Hepatocyte (in vitro differentiated cells): ENCODE results near the gene TENM4. TPM values are rescaled to one million over a fixed set of nuclear protein-coding genes. Genes with fewer than 3 reads are reported as not detected.
A peak's percentile ranks its signal among the peaks of the same experiment; 100 is the strongest.

Source experiments
- DNase-seq: peaks from one replicate; pipeline ENCODE4 v3.0.0-alpha.2; 2016; ENCODE audit warnings: low spot score
- H2AFZ ChIP-seq: fragments of 200-600 bp; sonication (generic); 2 replicates; pipeline ENCODE4 v1.6.0; 2016; ENCODE audit warnings: antibody characterized with exemption, mild to moderate bottlenecking
- H3K27ac ChIP-seq: fragments of 200-600 bp; sonication (generic); 2 replicates; pipeline ENCODE4 v1.5.1; 2016; ENCODE audit warnings: mild to moderate bottlenecking
- H3K27me3 ChIP-seq: fragments of 200-600 bp; sonication (generic); 2 replicates; pipeline ENCODE4 v1.6.1; 2016
- H3K36me3 ChIP-seq: fragments of 200-600 bp; sonication (generic); replicated peaks from 2 replicates; pipeline ENCODE4 v1.5.1; 2016; ENCODE audit warnings: low read depth; ENCODE audit not compliant: insufficient read depth
- H3K4me1 ChIP-seq: fragments of 200-600 bp; sonication (generic); 2 replicates; pipeline ENCODE4 v1.5.1; 2016; ENCODE audit warnings: mild to moderate bottlenecking, moderate library complexity; ENCODE audit not compliant: insufficient read depth
- H3K4me2 ChIP-seq: fragments of 200-600 bp; sonication (generic); 2 replicates; pipeline ENCODE4 v1.6.0; 2016
- H3K4me3 ChIP-seq: fragments of 200-600 bp; sonication (generic); 2 replicates; pipeline ENCODE4 v1.5.1; 2016; ENCODE audit warnings: mild to moderate bottlenecking
- H3K79me2 ChIP-seq: fragments of 200-600 bp; sonication (generic); 2 replicates; pipeline ENCODE4 v1.6.0; 2017; ENCODE audit warnings: mild to moderate bottlenecking
- H3K9me2 ChIP-seq: fragments of 200-600 bp; sonication (generic); replicated peaks from 2 replicates; pipeline ENCODE4 v1.6.0; 2017; ENCODE audit warnings: mild to moderate bottlenecking; ENCODE audit not compliant: insufficient read depth
- H3K9me3 ChIP-seq: fragments of 200-600 bp; sonication (generic); 2 replicates; pipeline ENCODE4 v1.5.1; 2016; ENCODE audit warnings: low read depth, mild to moderate bottlenecking
- H4K20me1 ChIP-seq: fragments of 200-600 bp; sonication (generic); 2 replicates; pipeline ENCODE4 v1.6.0; 2016; ENCODE audit warnings: mild to moderate bottlenecking; ENCODE audit not compliant: insufficient read depth, poor library complexity, severe bottlenecking
- CTCF ChIP-seq: fragments of 200-600 bp; sonication (generic); IDR thresholded peaks from 2 replicates; pipeline ENCODE4 v1.5.1; 2016; ENCODE audit warnings: antibody characterized with exemption, mild to moderate bottlenecking; ENCODE audit not compliant: poor library complexity
- EZH2 ChIP-seq: fragments of 200-600 bp; sonication (generic); IDR thresholded peaks from 2 replicates; pipeline ENCODE4 v1.6.1; 2016; ENCODE audit warnings: antibody characterized with exemption, mild to moderate bottlenecking, borderline replicate concordance
- EZH2phosphoT487 ChIP-seq: fragments of 200-600 bp; sonication (generic); IDR thresholded peaks from one replicate; pipeline ENCODE4 v1.6.1; 2018; ENCODE audit warnings: antibody characterized with exemption, mild to moderate bottlenecking, low read depth, moderate library complexity; ENCODE audit not compliant: unreplicated experiment, severe bottlenecking
- WGBS: methylation state at CpG from one replicate; pipeline ENCODE4 v1.1.6; 2016; ENCODE audit warnings: low lambda C conversion rate; ENCODE audit errors: missing lambda C conversion rate; 5-methylcytosine and 5-hydroxymethylcytosine counted together
- polyA plus RNA-seq: library from polyadenylated mRNA; unstranded; fragments of >200 nt; fragmentation: Nextera tagmentation; extraction: Ambion mirVana; gene quantifications from 2 replicates; pipeline ENCODE4 v1.2.1, GENCODE V29; 2016
- total RNA-seq: library from RNA; depleted of rRNA; stranded (reverse); fragments of >200 nt; gene quantifications from 2 replicates; pipeline ENCODE4 v1.2.3, GENCODE V29; 2014

Gene TENM4
- total and polyA plus RNA-seq, 2 experiments from 2014 or later = 18.4 to 18.7 TPM

- no peak overlapping the region for H3K4me2 ChIP-seq
- no peaks in the 10 kb centered on the region for H4K20me1 ChIP-seq
- H3K27ac ChIP-seq = no peak overlapping the region
- no peaks in the 10 kb centered on the region for H3K79me2 ChIP-seq
- TF ChIP-seq CTCF = no peak
- no peak for TF ChIP-seq EZH2phosphoT487
- TF ChIP-seq EZH2 = no peak
- no peaks in the 10 kb centered on the region for H3K4me1 ChIP-seq
- H3K4me3 ChIP-seq = no peak overlapping the region
- no peaks in the 10 kb centered on the region for H3K9me3 ChIP-seq
- DNase-seq = no peak
- H3K36me3 ChIP-seq = no peaks in the 10 kb centered on the region
- no peak overlapping the region for H2AFZ ChIP-seq
- no peaks in the 10 kb centered on the region for H3K27me3 ChIP-seq
- H3K9me2 ChIP-seq = no peaks in the 10 kb centered on the region
These were observed 421.6 kb downstream of the TENM4 start for GRCh38 chr11:79019277-79019676.

GRCh38 chr11:79018371-79018849, 422.4 kb downstream of the TENM4 start:
- peak overlapping the region; percentile 39 for H3K27ac ChIP-seq

DNA sequence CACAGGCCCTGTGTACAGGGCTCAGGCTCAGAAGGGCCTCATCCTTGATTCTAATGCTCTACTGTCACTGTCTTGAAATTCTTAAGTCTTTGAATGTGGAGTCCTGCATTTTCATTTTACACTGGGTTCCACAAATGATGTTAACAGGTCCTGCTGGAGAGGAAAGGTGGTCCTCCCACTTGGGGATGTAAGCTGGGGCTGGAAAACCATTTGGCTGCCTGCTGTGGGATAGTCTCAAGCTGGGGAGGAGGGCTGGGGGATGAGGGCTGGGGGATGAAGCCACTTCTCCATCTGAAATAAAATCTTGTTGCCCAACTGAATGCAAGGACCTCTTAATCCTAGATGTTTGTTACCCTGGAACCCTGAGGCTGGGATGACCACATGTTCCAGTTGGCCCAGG, 423.0 kb downstream of the TENM4 start:
- H3K9me2 ChIP-seq = no peaks in the 10 kb centered on the region
- no peaks in the 10 kb centered on the region for H3K36me3 ChIP-seq
- DNase-seq = no peak
- no peaks in the 10 kb centered on the region for H3K9me3 ChIP-seq
- H3K4me2 ChIP-seq = no peak overlapping the region
- no peak overlapping the region for H3K27ac ChIP-seq
- H3K79me2 ChIP-seq = no peaks in the 10 kb centered on the region
- TF ChIP-seq CTCF = no peak
- TF ChIP-seq EZH2 = no peak
- H3K4me3 ChIP-seq = no peak overlapping the region
- H4K20me1 ChIP-seq = no peaks in the 10 kb centered on the region
- H3K4me1 ChIP-seq = no peaks in the 10 kb centered on the region
- no peak overlapping the region for H2AFZ ChIP-seq
- no peaks in the 10 kb centered on the region for H3K27me3 ChIP-seq

More at GRCh38 chr11:79018371-79018849, 422.4 kb downstream of the TENM4 start:
- Histone ChIP-seq H3K4me1 (no peaks in the 10 kb centered on the region), H3K9me3 (no peaks in the 10 kb centered on the region), H3K4me3 (no peak overlapping the region), H3K4me2 (no peak overlapping the region), H3K27me3 (no peaks in the 10 kb centered on the region), H3K36me3 (no peaks in the 10 kb centered on the region), H3K79me2 (no peaks in the 10 kb centered on the region), H3K9me2 (no peaks in the 10 kb centered on the region), H2AFZ (no peak overlapping the region), H4K20me1 (no peaks in the 10 kb centered on the region)
- TF ChIP-seq EZH2 = no peak
- TF ChIP-seq CTCF = no peak
- TF ChIP-seq EZH2phosphoT487 = no peak
- DNase-seq = peak; percentile 16
- 21% methylated on average over 3 of the region's 3 CpGs for WGBS

- no peak overlapping the region for H3K27ac ChIP-seq
- H3K9me3 ChIP-seq = no peaks in the 10 kb centered on the region
- no peaks in the 10 kb centered on the region for H3K27me3 ChIP-seq
- H4K20me1 ChIP-seq = no peaks in the 10 kb centered on the region
- no peak for DNase-seq
- 96% methylated on average over 3 of the region's 3 CpGs for WGBS
- no peaks in the 10 kb centered on the region for H3K79me2 ChIP-seq
- no peak overlapping the region for H3K4me3 ChIP-seq
- no peaks in the 10 kb centered on the region for H3K36me3 ChIP-seq
- TF ChIP-seq EZH2 = no peak
- TF ChIP-seq EZH2phosphoT487 = no peak
- TF ChIP-seq CTCF = no peak
- no peak overlapping the region for H2AFZ ChIP-seq
- H3K4me1 ChIP-seq = no peaks in the 10 kb centered on the region
- no peak overlapping the region for H3K4me2 ChIP-seq
- no peaks in the 10 kb centered on the region for H3K9me2 ChIP-seq
These were observed 427.3 kb downstream of the TENM4 start for GRCh38 chr11:79013509-79013908.
